KMS-11 (cell line): Measurements from ENCODE around the gene NECAB3.

Experiments
- H2AFZ ChIP-seq: fragments of 200-600 bp; sonication (generic); 2 replicates; pipeline ENCODE4 v1.6.1; 2016; ENCODE audit warnings: antibody characterized with exemption, mixed run types, low read depth
- H3K27ac ChIP-seq: fragments of 200-600 bp; sonication (generic); 2 replicates; pipeline ENCODE4 v1.6.1; 2016; ENCODE audit warnings: mild to moderate bottlenecking, mixed run types
- H3K27me3 ChIP-seq: fragments of 200-600 bp; sonication (generic); 2 replicates; pipeline ENCODE4 v1.6.1; 2017; ENCODE audit warnings: mild to moderate bottlenecking, low read depth, mixed run types, moderate library complexity; ENCODE audit not compliant: insufficient read depth
- H3K36me3 ChIP-seq: fragments of 200-600 bp; sonication (generic); 2 replicates; pipeline ENCODE4 v1.6.1; 2017; ENCODE audit warnings: mild to moderate bottlenecking, mixed run types; ENCODE audit not compliant: insufficient read depth
- H3K4me1 ChIP-seq: fragments of 200-600 bp; sonication (generic); 2 replicates; pipeline ENCODE4 v1.6.1; 2016; ENCODE audit warnings: mild to moderate bottlenecking, low read depth, mixed run types; ENCODE audit not compliant: poor library complexity, severe bottlenecking
- H3K4me2 ChIP-seq: fragments of 200-600 bp; sonication (generic); 2 replicates; pipeline ENCODE4 v1.7.0; 2016; ENCODE audit warnings: mild to moderate bottlenecking, mixed run types
- H3K4me3 ChIP-seq: fragments of 200-600 bp; sonication (generic); IDR thresholded peaks from 2 replicates; pipeline ENCODE4 v1.6.1; 2017; ENCODE audit warnings: low read depth, low read length, mixed read lengths; ENCODE audit not compliant: insufficient read depth
- H3K79me2 ChIP-seq: fragments of 200-600 bp; sonication (generic); 2 replicates; pipeline ENCODE4 v1.6.1; 2016; ENCODE audit warnings: low read depth, mixed run types; ENCODE audit not compliant: insufficient read depth
- H3K9ac ChIP-seq: fragments of 200-600 bp; sonication (generic); 2 replicates; pipeline ENCODE4 v1.6.1; 2016; ENCODE audit warnings: mild to moderate bottlenecking, mixed run types
- H4K20me1 ChIP-seq: fragments of 200-600 bp; sonication (generic); 2 replicates; pipeline ENCODE4 v1.6.1; 2016; ENCODE audit warnings: mild to moderate bottlenecking, mixed run types; ENCODE audit not compliant: insufficient read depth
- TF ChIP-seq, protein P1 (sequence below): fragments of 200-600 bp; sonication (generic); conservative IDR thresholded peaks from 2 replicates; pipeline ENCODE4 v1.6.1; 2017; ENCODE audit warnings: low read depth, mild to moderate bottlenecking, antibody characterized with exemption, low read length, moderate library complexity, mixed read lengths

NECAB3 gene

DNA sequence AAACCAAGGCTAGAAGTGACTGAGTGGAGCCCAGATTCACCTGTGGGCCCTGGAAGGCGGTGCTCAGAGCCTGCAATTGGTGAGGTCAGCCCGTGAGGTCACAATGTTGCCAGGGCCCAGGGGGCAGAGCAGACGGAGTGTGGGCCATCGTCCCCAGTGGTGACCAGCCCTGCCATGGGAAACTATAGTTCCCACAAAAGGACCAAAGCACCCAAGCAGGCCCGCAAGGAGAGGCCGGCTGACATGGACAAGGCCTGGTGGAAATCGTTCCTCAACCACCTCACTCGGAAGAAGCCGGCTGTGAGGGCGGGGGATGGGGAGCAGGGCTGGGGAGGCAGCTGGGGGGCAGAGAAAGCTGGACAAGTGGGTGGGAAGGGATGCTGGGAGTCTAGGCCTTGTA lies 12.1 kb downstream of the NECAB3 start, which contains the start of gene C20orf144:
TSS of gene C20orf144 (plus strand) at position 156 of the 400 bp plus-strand sequence. CDS start at position 175, 19 bp downstream.
- H3K4me3 ChIP-seq, result no peak within 1 kb of the TSS
- H2AFZ ChIP-seq, result peak within 1 kb of the TSS; percentile 20
- TF ChIP-seq, protein P1, sequence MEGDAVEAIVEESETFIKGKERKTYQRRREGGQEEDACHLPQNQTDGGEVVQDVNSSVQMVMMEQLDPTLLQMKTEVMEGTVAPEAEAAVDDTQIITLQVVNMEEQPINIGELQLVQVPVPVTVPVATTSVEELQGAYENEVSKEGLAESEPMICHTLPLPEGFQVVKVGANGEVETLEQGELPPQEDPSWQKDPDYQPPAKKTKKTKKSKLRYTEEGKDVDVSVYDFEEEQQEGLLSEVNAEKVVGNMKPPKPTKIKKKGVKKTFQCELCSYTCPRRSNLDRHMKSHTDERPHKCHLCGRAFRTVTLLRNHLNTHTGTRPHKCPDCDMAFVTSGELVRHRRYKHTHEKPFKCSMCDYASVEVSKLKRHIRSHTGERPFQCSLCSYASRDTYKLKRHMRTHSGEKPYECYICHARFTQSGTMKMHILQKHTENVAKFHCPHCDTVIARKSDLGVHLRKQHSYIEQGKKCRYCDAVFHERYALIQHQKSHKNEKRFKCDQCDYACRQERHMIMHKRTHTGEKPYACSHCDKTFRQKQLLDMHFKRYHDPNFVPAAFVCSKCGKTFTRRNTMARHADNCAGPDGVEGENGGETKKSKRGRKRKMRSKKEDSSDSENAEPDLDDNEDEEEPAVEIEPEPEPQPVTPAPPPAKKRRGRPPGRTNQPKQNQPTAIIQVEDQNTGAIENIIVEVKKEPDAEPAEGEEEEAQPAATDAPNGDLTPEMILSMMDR, result no peak
- peaks cover 38% of the 10 kb centered on the region for H3K4me1 ChIP-seq
- peak within 1 kb of the TSS; percentile 44; the same call in 1 of the 2 replicates for H3K9ac ChIP-seq
- H4K20me1 ChIP-seq, result no peaks in the 10 kb centered on the region
- no peaks in the 10 kb centered on the region for H3K36me3 ChIP-seq
- peak within 1 kb of the TSS; percentile 96 for H3K4me2 ChIP-seq
- peaks cover 5% of the 10 kb centered on the region; the same call in 1 of the 2 replicates for H3K79me2 ChIP-seq
- H3K27me3 ChIP-seq, result no peaks in the 10 kb centered on the region
- H3K27ac ChIP-seq, result no peak within 1 kb of the TSS

- no peaks in the 10 kb centered on the region for H3K27me3 ChIP-seq
- no peak overlapping the region for H3K9ac ChIP-seq
- no peaks in the 10 kb centered on the region for H4K20me1 ChIP-seq
- peaks cover 33% of the 10 kb centered on the region for H3K4me1 ChIP-seq
- TF ChIP-seq, protein P1, result no peak
- H3K36me3 ChIP-seq, result no peaks in the 10 kb centered on the region
- H3K4me2 ChIP-seq, result no peak overlapping the region
- H3K4me3 ChIP-seq, result no peak overlapping the region
- H3K79me2 ChIP-seq, result peaks cover 2% of the 10 kb centered on the region; the same call in 1 of the 2 replicates
- no peak overlapping the region for H3K27ac ChIP-seq
- H2AFZ ChIP-seq, result no peak overlapping the region
Measured at GRCh38 chr20:33660685-33661058, 13.6 kb downstream of the NECAB3 start.

GRCh38 chr20:33660035-33660684 lies 14.1 kb downstream of the NECAB3 start:
- no peaks in the 10 kb centered on the region for H4K20me1 ChIP-seq
- H3K36me3 ChIP-seq, result no peaks in the 10 kb centered on the region
- no peaks in the 10 kb centered on the region for H3K79me2 ChIP-seq
- H3K4me3 ChIP-seq, result no peak overlapping the region
- no peak overlapping the region for H3K27ac ChIP-seq
- TF ChIP-seq, protein P1, result no peak
- H3K27me3 ChIP-seq, result no peaks in the 10 kb centered on the region
- no peak overlapping the region for H2AFZ ChIP-seq
- H3K4me2 ChIP-seq, result no peak overlapping the region
- peaks cover 28% of the 10 kb centered on the region for H3K4me1 ChIP-seq
- no peak overlapping the region for H3K9ac ChIP-seq

DNA sequence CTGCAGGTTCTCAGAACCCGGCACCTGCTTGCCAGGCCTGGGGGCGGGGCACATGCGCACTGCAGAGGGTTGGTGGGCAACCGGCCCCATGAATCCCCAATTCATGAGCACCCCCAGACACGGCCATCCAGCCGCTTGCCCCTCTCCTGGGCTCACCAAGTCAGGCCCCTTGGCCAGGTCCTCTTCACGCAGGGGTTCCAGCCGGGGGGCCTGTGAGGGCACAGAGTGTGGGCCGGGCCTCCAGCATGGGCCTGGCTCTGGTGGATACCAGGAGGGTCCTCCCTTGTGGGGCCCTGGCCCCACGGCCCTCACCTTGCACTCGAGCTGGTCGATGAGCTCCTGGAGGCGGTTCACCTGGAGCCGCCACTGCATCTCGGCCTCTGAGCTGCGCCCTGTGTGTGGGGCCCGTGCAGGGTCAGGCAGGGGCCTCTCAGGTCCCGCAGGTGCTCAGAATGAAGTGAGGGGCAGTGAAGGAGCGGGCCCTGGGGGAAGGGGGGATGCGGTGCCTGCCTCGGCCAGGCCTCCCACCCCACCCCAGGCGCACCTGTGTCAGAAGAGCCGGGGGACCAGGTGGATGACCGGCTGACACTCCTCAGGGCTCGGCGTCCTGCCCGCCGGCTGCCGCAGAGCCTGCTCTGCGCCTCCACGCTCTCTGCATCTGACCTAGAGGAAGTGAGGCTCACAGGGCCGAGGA lies 14.7 kb downstream of the NECAB3 start:
- H3K79me2 ChIP-seq, result no peaks in the 10 kb centered on the region
- H3K27me3 ChIP-seq, result no peaks in the 10 kb centered on the region
- no peak overlapping the region for H3K4me3 ChIP-seq
- H3K36me3 ChIP-seq, result no peaks in the 10 kb centered on the region
- no peak overlapping the region for H3K27ac ChIP-seq
- H2AFZ ChIP-seq, result no peak overlapping the region
- H4K20me1 ChIP-seq, result no peaks in the 10 kb centered on the region
- TF ChIP-seq, protein P1, result no peak
- H3K9ac ChIP-seq, result no peak overlapping the region
- no peak overlapping the region for H3K4me2 ChIP-seq
- H3K4me1 ChIP-seq, result peaks cover 21% of the 10 kb centered on the region
